RPMI7951 (cell line): ENCODE results near the gene OAS2. TPM values are rescaled to one million over a fixed set of nuclear protein-coding genes. Genes with fewer than 3 reads are reported as not detected.

ENCODE experiments used
- DNase-seq: peaks from one replicate; pipeline ENCODE4 v3.0.0-alpha.2; 2012; ENCODE audit warnings: low read depth
- total RNA-seq: library from RNA; depleted of rRNA; stranded (reverse); fragments of >200 nt; shearing (Covaris generic); gene quantifications from 2 replicates; pipeline ENCODE4 v1.2.3, GENCODE V29; 2014; rRNA removed

Gene OAS2
- total RNA-seq, 1 experiment from 2014 or later: 27.5 TPM

DNA sequence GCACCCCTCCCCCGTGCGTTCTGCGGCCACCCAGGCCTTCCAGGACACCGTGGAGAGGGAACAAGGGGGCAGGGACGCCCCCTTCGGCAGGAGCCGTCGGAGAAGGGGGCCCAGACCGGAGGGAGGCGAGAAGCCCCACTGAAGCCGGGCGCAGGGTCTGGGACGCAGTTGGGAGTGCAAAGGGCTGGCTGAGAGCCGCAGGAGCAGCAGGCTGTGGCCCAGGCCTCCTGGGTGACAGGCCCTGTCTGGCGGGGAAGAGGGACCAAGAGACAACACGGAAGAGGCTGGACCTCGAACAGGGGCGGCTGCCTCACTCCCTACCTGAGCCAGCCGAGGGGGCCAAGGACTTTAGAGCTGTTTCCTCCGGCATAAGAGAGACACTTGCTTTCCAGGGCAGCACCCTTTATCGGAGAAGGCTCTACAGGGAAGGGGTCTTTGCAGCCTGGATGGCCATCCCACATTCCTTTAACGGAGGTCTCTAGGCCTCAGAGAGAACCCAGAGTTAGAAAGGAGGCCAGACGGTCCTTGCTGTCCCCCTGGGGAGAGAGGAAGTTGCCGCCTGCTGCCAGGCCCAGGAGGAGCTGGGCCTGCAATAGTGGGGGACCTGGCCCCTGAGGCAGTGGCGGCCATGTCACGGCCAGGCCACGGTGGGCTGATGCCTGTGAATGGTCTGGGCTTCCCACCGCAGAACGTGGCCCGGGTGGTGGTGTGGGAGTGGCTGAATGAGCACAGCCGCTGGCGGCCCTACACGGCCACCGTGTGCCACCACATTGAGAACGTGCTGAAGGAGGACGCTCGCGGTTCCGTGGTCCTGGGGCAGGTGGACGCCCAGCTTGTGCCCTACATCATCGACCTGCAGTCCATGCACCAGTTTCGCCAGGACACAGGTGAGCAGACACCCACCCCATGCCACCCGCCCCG is 79.5 kb downstream of the OAS2 start:
- DNase-seq: no peak

GRCh38 chr12:113058553-113058952 is 80.2 kb downstream of the OAS2 start:
- DNase-seq: no peak

DNA sequence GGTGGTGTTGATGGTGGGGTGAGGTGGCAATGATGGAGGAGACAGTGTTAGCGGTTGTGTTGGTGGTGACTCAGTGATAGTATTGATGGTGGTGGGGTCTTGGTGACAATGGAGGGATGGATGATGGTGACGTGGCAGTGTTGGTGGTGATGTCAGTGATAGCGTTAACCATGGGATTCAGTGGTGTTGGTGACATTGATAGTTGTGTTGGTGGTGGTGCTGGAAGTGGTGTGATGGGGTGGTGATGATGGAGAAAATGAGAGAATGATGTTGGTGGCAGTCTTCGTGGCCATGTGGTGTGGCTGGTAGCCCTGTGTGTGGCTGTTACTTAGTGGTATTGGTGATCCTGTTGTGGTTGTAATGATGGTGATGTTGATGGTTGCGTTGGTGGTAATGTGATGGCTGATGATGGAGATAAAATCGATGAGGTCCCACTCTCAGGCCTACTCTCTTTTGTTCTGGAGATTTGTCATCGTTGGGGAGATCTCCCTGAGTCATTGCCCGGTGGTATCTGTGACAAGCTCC is 80.8 kb downstream of the OAS2 start:
- no peak for DNase-seq

- DNase-seq: no peak
Measured at GRCh38 chr12:113060336-113060960, 82.1 kb downstream of the OAS2 start.

- DNase-seq: no peak
Measured at GRCh38 chr12:113061061-113061694, 82.9 kb downstream of the OAS2 start.

Other genes starting within 250 kb of the OAS2 start
- gene RPH3A, start 186.8 kb upstream of the OAS2 start, total RNA-seq: not detected in 2 replicates
- gene OAS1, start 71.6 kb upstream of the OAS2 start, total RNA-seq: 12.4 and 13.1 TPM in 2 replicates
- gene OAS3, start 40.0 kb upstream of the OAS2 start, total RNA-seq: 23.9 and 24.8 TPM in 2 replicates
- gene DTX1, start 78.2 kb downstream of the OAS2 start, total RNA-seq: not detected in 2 replicates
- not detected in 2 replicates for gene RASAL1, start 157.2 kb downstream of the OAS2 start, total RNA-seq
- not detected in 2 replicates for gene CFAP73, start 171.2 kb downstream of the OAS2 start, total RNA-seq
- gene DDX54, start 207.0 kb downstream of the OAS2 start, total RNA-seq: 17.2 and 20.7 TPM in 2 replicates
- gene RITA1, start 207.2 kb downstream of the OAS2 start, total RNA-seq: 39.5 and 43.0 TPM in 2 replicates
- 30.4 and 38.6 TPM in 2 replicates for gene TPCN1, start 242.9 kb downstream of the OAS2 start, total RNA-seq